ENCODE measurements around the gene APMAP. TPM values are rescaled to one million over a fixed set of nuclear protein-coding genes. Genes with fewer than 3 reads are reported as not detected.
"Not testable (repeated sequence)": the region's sequence is repeated elsewhere in the genome, so short reads cannot be mapped to it uniquely, and the experiment has no call there.

APMAP gene
- total and polyA plus RNA-seq, 2 experiments from 2014 or later: 110 to 123 TPM

GRCh38 chr20:25005661-25006060 is 13.1 kb upstream of the APMAP start:
- WGBS (ENCODE audit: low lambda C conversion rate, missing lambda C conversion rate): 91% methylated on average over 8 of the region's 8 CpGs
- H3K27ac ChIP-seq: no peak overlapping the region
- TF ChIP-seq CTCF (IDR thresholded peaks at IDR 0.05; ENCODE audit: poor library complexity) (no peak), EZH2 (IDR thresholded peaks at IDR 0.05; ENCODE audit: borderline replicate concordance) (no peak), EZH2phosphoT487 (IDR thresholded peaks at IDR 0.05; ENCODE audit: low read depth, severe bottlenecking, unreplicated experiment) (no peak)
- no peaks in the 10 kb centered on the region for H3K79me2 ChIP-seq
- no peak overlapping the region for H2AFZ ChIP-seq
- H3K4me2 ChIP-seq: no peak overlapping the region
- no peaks in the 10 kb centered on the region for H3K36me3 ChIP-seq (replicated peaks; ENCODE audit: insufficient read depth, low read depth)
- no peak overlapping the region for H3K4me3 ChIP-seq
- no peaks in the 10 kb centered on the region for H4K20me1 ChIP-seq (ENCODE audit: insufficient read depth, poor library complexity, severe bottlenecking)
- no peaks in the 10 kb centered on the region for H3K9me3 ChIP-seq (ENCODE audit: low read depth)
- no peaks in the 10 kb centered on the region for H3K4me1 ChIP-seq (ENCODE audit: insufficient read depth)
- no peaks in the 10 kb centered on the region for H3K27me3 ChIP-seq
- H3K9me2 ChIP-seq (replicated peaks; ENCODE audit: insufficient read depth): no peaks in the 10 kb centered on the region
- no peak for DNase-seq (ENCODE audit: low spot score)

- H3K27me3 ChIP-seq: no peaks in the 10 kb centered on the region
- H3K36me3 ChIP-seq (replicated peaks; ENCODE audit: insufficient read depth, low read depth): no peaks in the 10 kb centered on the region
- WGBS (ENCODE audit: low lambda C conversion rate, missing lambda C conversion rate): 92% methylated on average over 2 of the region's 2 CpGs
- no peak overlapping the region for H3K4me2 ChIP-seq
- H3K9me2 ChIP-seq (replicated peaks; ENCODE audit: insufficient read depth): no peaks in the 10 kb centered on the region
- H3K4me3 ChIP-seq: no peak overlapping the region
- H3K4me1 ChIP-seq (ENCODE audit: insufficient read depth): no peaks in the 10 kb centered on the region
- H2AFZ ChIP-seq: no peak overlapping the region
- no peak overlapping the region for H3K27ac ChIP-seq
- no peak for DNase-seq (ENCODE audit: low spot score)
- TF ChIP-seq EZH2phosphoT487 (IDR thresholded peaks at IDR 0.05; ENCODE audit: low read depth, severe bottlenecking, unreplicated experiment) (no peak), EZH2 (IDR thresholded peaks at IDR 0.05; ENCODE audit: borderline replicate concordance) (no peak), CTCF (IDR thresholded peaks at IDR 0.05; ENCODE audit: poor library complexity) (no peak)
- no peaks in the 10 kb centered on the region for H3K79me2 ChIP-seq
- H4K20me1 ChIP-seq (ENCODE audit: insufficient read depth, poor library complexity, severe bottlenecking): no peaks in the 10 kb centered on the region
- H3K9me3 ChIP-seq (ENCODE audit: low read depth): no peaks in the 10 kb centered on the region
These were observed 12.7 kb upstream of the APMAP start for GRCh38 chr20:25005220-25005619.

GRCh38 chr20:25003002-25003401 is 10.5 kb upstream of the APMAP start:
- Histone ChIP-seq H3K4me2 (no peak overlapping the region), H3K27me3 (no peaks in the 10 kb centered on the region), H4K20me1 (ENCODE audit: insufficient read depth, poor library complexity, severe bottlenecking) (no peaks in the 10 kb centered on the region), H3K27ac (no peak overlapping the region), H3K79me2 (no peaks in the 10 kb centered on the region), H2AFZ (no peak overlapping the region), H3K9me2 (replicated peaks; ENCODE audit: insufficient read depth) (no peaks in the 10 kb centered on the region), H3K4me3 (no peak overlapping the region), H3K4me1 (ENCODE audit: insufficient read depth) (no peaks in the 10 kb centered on the region), H3K9me3 (ENCODE audit: low read depth) (no peaks in the 10 kb centered on the region), H3K36me3 (replicated peaks; ENCODE audit: insufficient read depth, low read depth) (no peaks in the 10 kb centered on the region)
- no peak for TF ChIP-seq EZH2phosphoT487 (IDR thresholded peaks at IDR 0.05; ENCODE audit: low read depth, severe bottlenecking, unreplicated experiment)
- TF ChIP-seq CTCF (IDR thresholded peaks at IDR 0.05; ENCODE audit: poor library complexity): no peak
- TF ChIP-seq EZH2 (IDR thresholded peaks at IDR 0.05; ENCODE audit: borderline replicate concordance): no peak
- WGBS (ENCODE audit: low lambda C conversion rate, missing lambda C conversion rate): 87% methylated on average over 1 of the region's 1 CpG
- no peak for DNase-seq (ENCODE audit: low spot score)

- H3K4me1 ChIP-seq (ENCODE audit: insufficient read depth); H3K27ac ChIP-seq; H3K4me2 ChIP-seq; H2AFZ ChIP-seq; H3K9me3 ChIP-seq (ENCODE audit: low read depth); DNase-seq (ENCODE audit: low spot score); H3K36me3 ChIP-seq (replicated peaks; ENCODE audit: insufficient read depth, low read depth); H3K79me2 ChIP-seq; H4K20me1 ChIP-seq (ENCODE audit: insufficient read depth, poor library complexity, severe bottlenecking); H3K27me3 ChIP-seq; H3K9me2 ChIP-seq (replicated peaks; ENCODE audit: insufficient read depth); H3K4me3 ChIP-seq: not testable (repeated sequence)
- 96% methylated on average over 4 of the region's 4 CpGs for WGBS (ENCODE audit: low lambda C conversion rate, missing lambda C conversion rate)
These were observed 8.8 kb upstream of the APMAP start for GRCh38 chr20:25001323-25001722.
